Cortex of kidney (tissue), 1 donor: Measurements from ENCODE around the gene OTOP3.

Source experiments
- DNase-seq: peaks from one replicate; lab custom pipeline; 2025; lab: John Stamatoyannopoulos, UW

OTOP3 gene

DNA sequence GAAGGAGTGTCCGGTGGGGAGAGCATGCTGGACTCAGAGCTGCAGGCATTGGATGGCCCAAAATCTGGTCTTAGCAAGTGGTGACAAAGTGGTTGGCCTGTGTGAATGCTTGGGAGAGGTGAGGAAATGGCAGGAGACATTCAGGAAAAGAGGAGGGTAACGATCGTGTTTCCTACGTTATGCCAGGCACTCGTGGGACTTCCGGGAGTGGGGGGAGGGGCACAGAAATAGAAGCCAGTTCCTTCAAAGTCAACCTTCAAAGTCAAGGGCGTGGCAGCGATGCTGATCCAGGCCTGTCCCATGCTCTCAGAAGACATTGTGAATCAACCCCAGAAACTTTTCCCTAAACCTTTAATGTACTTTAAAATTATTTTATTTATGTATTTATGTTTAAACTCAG, 3.8 kb downstream of the OTOP3 start:
- DNase-seq, result no peak

DNA sequence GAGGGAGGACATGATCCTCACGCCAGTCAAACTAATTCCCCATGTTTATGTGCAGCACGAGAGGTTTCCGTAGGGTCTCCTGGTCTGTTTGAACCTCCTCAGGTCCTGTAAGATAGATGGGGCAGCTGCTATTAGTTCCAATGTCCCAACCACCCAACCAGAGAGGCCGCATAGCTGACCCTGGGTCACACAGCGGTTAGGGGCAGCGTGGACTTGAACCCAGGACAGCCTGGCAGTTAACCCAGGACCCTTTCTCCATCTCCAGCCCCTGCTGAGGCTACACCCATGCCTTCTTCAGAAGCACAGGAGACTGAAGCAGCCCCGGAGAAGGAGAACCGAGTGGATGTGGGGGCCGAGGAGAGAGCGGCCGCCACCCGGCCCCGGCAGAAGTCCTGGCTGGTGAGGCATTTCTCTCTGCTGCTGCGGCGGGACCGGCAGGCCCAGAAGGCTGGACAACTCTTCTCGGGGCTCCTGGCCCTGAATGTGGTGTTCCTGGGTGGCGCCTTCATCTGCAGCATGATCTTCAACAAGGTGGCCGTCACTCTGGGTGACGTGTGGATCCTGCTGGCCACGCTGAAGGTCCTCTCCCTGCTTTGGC, 5.5 kb downstream of the OTOP3 start:
- DNase-seq, result no peak

DNA sequence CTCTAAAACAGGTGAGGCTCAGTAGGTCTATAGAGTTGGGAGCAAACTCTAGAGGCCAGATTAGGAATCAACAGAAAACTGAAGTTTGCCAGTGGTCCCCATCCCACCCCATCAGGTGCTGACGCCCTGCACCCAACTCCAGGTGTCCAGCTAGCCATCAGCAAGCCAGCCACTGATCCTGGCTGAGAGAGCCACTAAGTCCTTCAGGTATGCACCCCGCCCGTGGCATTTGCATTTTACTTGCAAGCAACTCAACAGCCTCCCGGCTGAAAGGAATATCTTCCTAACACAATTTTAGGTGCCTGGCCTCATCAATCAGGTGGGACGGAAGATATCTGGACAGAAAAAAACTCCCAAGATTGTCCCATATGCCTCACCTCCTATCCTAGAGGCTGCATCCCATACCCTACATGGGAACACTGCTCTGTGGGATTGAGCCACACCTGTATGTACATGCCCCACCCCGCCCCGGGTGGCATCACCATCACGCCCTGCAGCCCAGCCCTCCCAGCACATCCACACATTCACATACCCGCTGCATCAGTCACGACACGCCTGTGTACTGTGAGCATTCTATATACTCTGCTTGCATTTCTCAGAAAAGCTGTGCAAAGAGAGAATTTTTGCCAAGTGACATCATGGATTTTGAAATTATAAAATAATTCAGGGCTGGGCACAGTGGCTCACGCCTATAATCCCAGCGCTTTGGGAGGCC, 8.3 kb downstream of the OTOP3 start:
- DNase-seq, result no peak

DNA sequence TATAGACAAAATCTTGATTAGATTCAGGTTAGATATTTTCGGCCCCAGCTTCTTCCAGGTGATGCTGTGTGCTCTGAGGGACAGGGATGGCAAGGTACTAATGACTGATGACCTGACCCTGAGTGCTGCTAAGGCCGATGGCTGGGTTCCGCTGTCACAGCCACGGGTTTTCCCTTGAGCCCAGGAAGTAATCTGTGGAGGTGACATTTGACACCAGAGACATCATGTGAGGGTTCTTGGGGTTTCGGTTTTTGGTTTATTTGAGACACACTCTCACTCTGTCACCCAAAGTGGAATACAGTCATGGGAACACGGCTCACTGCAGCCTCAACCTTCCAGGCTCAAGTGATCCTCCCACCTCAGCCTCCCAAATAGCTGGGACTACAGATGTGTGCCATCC, 9.8 kb downstream of the OTOP3 start:
- no peak for DNase-seq

DNA sequence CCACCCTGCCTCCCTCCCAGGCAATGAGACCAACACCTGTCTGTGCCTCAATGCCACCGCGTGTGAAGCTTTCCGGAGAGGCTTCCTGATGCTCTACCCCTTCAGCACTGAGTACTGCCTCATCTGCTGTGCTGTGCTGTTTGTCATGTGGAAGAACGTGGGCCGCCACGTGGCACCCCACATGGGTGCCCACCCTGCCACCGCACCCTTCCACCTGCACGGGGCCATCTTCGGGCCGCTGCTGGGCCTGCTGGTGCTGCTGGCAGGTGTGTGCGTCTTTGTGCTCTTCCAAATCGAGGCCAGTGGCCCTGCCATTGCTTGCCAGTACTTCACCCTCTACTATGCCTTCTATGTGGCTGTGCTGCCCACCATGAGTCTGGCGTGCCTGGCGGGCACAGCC, 10.9 kb downstream of the OTOP3 start:
- no peak for DNase-seq

DNA sequence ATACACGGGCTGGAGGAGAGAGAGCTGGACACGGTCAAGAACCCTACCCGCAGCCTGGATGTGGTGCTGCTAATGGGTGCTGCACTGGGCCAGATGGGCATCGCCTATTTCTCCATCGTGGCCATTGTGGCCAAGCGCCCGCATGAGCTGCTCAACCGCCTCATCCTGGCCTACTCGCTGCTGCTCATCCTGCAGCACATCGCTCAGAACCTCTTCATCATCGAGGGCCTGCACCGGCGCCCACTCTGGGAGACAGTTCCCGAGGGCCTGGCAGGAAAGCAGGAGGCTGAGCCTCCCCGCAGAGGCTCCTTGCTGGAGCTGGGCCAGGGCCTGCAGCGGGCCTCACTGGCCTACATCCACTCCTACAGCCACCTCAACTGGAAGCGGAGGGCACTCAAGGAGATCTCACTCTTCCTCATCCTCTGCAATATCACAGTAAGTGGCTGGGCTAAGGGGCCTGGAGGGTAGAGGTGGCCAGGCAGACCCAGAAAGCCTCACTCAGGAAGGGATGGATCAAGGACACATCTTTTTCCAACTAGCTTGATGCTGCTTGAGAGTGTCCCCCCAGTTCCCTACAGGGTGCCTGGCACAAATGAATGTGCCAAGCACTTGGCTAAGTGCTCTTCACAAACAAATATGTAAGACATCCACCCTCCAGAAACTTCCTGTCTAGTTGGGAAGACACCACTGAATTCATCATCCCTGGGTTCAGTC, 11.5 kb downstream of the OTOP3 start:
- DNase-seq, result no peak

DNA sequence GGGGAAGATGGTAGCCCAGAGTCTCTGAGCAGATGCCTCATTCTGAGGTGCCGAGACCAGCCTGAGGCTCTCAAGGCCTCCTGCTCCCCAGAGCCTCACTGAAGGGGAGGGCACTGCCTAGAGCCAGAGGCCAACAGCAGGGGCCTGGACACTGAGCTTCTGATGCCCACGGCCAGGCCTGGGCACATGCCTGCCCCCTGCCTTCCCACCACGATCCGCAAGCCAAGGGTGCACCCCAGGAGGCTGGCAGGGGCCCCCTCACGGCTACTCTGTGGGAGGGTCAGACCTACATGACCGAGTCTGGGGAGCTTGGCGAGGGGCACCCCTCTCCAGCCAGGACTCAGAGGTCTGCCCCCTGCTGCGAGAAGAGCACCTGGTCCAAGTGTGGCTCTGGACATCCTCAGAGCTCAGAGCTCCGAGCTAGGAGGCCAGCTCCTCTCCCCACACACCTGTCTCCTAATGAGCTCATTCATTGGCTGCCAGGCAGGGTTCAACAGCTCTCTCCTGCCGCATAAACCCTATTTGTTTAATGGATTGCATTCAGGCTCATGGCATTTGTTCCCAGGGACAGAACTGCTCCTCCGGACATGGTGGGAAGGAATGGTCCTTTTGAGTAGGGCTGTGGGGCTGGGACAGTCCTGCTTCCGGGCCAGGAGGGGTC, 13.9 kb downstream of the OTOP3 start:
- no peak for DNase-seq

DNA sequence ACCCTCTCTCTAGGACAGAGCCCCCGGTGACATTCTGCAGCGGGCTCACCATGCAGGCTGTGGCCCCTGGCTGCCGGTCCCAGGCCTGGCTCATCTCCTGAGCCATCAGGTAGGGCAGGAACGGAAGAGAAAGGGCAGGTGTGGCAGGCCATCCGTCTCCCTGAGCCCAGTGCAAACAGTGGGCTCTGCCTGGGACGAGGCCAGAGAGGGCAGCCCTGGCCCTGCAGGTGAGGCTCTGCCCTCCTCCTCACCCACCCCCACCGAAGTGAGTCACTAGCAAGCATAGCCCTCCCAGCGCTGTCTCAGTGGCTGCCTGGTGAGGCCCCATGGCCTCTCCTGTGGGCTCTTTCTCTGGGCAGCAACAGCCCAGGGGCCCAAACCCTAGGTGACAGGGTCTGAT, 14.5 kb downstream of the OTOP3 start:
- no peak for DNase-seq

DNA sequence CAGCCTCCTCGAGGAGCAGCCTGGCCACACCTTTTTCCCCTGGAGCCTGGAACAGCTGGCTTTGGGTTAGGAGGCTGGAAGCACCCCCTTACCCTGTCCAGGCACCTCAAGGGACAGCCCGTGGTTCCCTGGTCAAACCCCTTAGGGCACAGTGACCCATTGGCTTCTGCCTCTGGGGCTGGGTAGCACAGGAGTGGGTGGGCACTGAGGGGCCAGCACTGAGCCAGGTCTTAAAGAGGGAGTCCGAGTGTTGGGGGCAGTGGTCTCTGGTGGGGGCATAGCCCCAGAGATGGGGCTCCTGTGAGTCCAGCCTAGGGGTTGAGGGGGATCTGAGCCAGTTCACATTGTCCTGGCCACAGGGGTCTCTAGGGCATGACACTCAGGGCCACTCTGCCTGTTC, 15.4 kb downstream of the OTOP3 start:
- DNase-seq, result no peak

DNA sequence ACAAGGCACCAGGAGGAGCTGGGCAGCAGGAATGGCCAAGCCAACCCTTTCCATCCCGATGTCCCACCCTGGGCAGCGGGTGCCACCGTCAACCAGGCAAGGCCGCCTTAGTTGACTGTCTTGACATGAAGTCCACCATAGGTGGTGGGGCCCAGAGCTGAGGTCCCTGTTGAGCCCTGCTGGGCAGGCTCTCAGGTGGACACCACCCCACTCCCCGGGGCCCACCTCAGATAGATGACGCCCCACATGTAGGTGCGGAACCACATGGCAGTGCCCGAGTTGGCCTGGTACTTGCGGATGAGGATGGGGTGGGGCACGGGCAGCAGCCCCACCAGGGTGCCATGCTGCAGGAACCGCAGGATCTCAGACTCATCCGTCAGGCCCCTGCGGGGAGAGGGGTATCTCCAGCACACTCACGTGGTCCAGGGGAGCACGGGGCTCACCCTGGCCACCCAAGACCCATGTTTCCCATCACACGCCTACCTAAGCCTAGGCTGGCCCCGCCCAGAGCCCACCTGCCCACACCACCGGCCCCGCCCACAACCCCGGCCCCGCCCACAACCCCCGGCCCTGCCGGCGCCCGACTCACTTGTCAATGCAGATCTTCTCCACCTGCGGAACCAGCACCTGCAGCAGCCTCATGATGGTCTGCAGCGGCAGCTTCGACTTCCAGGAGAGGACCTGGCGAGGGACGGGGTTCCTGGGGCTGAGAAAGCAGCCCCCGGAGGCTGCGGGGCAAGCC, 16.2 kb downstream of the OTOP3 start:
- no peak for DNase-seq

DNA sequence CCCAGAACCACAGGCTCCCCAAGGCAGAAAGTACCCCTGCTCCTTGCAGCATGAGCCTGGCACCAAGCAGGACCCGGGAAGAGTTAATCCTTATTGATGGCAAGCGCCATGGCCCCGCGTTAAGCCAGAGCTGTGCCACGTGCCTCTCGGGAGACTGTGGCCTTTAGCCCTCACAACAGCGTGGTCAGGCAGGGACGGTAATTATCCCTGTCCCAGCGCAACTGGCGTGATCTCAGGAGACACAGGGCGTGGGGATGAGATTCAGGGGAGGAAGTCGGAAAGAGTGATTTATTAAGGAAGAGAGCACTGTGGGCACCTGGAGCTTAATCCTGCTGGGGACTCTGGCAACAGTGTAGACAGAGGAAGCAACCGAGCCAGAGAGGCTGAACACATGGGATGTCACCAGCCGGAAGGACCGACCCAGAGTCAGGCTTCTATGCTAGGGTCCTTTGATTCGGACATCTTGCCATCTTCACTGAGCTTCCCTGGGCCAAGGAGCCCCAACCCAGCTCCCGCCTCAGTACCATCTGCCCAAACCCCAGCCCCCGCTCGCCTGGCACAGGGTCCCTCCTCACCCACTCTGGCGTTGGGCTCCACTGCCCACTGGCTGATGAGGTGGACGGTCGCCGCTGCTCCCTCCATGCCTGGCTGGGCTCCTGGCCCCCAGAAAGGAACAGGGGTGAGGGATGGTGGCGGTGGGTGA, 16.9 kb downstream of the OTOP3 start:
- DNase-seq, result no peak

DNA sequence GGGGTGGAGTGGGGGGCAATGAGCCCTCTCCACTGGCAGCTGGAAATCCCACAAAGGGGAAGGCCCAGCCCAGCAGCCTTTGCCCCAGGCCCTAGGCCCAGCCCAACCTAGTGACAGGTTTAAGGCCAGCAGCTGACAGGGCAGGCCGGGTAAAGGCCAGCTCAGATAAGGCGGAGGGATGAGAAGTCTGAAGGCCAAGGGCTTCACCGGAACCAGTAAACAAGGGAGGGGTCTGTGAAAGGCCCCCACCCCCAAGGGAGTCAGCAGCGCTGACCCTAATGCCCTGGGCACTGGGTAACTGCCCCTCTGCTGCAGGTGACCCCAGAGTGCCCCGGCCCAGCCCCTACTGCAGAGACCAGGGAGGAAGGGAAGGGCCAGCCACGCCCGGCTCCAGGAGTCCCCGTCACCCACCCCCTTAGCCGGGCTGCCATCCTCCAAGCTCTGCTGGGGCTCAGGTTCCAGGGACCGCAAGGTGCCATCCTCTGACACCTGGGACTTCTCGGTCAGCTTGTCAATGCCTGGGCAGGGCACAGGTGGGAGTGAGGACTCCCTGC, 17.5 kb downstream of the OTOP3 start:
- DNase-seq, result no peak

DNA sequence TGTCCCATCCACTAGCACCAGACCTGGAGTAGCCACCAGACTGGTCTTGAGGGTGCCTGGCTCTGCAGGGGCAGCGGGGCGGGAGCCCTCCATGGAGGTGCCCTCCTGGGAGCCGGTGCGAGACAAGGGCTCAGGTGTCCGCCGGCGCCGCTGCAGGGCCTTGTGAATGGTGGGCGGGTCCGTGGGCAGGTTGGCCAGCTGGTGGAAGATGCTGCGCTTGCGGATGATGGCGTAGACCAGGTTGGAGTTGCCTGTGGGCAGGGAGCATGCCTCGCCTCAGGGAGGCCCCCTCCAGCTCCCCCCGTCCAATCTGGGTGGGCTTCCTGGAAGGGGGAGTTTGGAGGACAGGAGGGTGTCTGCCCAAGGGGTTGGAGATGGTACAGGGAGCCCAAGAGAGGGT, 18.4 kb downstream of the OTOP3 start:
- DNase-seq, result no peak

DNA sequence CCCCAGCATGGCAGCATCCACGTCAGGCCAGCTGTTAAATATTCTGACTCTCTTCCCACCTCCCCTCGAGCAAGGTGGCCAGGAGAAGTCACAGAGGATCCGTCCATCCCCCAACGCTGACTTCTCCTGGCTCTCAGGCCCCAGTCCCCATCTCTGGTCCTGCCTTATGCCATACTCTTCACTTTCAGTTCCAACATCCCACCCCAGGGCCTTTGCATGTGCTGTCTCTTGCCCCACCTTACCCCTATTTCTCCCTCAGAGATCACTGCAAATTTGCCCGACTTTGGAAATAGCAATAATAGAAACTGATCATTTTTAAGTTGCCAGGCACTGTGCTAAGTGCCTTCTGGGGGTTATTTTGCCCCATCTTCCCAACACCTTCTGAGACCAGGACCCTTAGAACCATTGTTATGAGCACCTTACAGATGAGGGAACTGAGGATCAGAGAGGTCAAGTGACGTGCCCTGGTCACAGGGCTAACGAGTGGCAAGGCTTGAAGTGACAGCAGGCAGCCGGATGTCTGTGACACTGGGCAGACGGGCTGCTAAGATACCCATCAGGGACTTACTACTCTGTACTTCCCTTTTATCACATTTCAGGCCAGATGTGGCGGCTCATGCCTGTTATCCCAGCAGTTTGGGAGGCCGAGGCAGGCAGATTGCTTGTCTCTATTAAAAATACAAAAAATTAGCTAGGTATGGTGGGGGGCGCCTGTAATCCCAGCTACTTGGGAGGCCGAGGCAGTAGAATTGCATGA, 19.1 kb downstream of the OTOP3 start:
- DNase-seq, result no peak

DNA sequence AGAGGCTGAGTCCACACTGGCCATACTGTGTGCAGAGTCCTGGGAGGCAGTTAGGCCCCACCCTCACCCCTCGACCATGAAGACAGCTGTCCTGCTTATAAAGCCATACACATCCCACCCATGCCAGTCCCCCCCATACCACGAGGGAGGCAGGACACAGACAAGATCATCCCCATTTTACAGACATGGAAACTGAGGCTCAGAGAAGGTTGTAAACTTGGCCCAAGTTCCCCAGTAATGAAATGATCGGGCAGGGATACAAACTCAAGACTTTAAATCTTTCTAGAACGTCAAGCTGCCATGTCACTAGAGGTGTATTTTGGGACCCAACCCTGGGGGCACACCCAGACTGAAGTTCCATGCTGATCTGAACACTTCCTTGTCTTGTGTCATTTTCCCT, 20.4 kb downstream of the OTOP3 start:
- DNase-seq, result no peak

DNA sequence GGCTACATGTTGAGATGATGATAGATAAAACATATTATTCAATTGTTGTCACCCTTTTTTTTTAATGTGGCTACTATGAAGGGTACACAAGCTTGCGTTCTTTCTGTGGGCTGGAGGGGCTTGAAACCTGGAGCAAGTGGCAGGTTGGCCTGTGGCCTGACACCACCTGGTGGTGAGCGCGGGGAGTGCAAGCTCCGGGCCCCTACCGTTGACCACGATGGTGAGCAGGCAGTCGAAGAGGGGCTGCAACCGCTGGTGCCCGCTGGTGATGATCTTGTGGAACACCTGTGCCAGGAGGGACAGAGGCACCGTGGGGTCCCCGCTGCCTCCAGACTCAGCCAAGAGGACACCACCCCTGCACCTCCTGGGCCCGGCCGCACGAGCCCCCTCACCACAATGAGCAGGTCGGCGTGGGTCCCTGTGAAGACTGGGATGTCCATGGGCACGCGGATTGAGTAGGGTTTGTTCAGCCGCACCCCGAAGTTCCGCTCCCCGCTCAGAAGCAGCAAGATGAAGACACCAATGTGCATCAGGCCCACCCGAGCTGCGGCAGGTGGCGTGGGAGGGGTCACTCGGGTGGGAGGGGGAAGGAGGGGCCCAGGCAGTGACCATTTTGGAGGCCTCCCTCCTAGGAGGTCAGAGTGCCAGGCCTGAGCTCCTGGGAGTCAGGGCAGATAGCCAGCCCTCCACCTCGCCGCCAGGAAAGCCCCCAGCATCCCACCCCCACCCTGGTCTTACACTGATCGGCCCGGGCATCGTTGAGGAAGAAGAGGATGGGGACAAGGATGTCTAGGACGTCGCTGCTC, 22.4 kb downstream of the OTOP3 start:
- no peak for DNase-seq

DNA sequence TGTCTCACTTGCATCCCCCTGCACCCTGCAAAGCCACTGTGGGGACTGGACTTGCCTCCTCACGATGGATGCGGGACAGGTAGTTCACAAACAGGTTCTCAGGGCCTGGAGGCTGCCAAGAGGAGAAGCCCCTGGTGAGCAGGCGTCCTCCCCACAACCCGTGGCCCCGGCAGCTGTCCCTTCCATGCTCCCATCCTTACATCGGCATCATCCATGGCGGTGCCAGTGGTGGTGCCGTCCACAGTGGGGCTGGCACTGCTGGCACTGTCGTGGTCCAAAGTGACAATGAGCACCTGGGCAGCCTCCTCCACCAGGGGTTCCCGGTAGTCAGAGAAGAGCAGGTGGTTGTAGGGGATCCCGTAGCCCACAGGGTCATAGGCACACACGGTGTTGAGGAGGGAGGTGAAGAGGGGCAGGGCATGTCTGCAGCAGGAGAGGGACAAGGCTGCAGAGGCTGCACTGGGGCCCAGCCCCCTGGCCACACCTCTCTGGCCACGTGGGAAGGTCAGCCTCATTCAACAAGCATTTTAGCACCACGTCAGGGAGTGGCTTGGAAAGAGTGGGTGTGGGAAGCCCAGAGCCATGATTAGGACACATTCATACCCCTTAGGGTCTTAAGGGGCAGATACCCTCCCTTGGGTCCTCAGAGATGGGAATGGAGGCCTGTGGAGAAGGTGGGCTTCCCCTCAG, 24.3 kb downstream of the OTOP3 start:
- DNase-seq, result no peak

DNA sequence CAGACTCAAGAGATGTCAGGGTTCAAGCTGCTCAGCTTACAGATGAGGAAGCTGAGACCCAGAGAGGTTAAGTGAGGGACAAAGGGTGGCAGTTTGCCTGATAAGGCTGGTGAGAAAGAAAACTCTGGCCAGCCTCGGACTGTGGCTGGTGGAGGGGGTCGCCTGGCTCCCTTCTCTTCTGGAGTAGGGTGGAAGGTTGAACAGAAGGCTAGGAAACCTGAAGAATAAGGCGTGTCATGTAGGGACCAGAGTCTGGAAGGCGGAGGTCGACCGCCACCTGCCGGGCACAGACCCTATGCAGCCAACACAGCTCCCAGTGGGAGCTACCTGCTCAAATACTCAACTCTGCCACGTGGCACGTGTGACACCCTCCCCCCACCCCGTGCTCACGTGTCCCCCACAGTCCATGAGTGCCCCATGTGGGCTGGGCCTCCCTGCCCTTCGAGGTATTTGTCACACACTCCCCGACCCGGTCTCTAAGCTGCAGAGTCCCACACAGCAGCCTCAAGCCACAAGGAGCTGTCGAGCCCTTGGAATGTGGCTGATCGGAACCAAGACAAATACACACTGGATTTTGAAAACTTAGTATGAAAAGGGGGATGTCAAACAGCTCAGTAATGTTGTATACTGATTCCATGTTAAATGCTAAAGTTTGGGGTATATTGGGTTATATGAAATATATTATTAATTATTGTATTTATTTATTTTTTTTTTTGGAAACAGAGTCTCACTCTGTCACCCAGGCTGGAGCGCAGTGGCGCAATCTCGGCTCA, 25.1 kb downstream of the OTOP3 start:
- no peak for DNase-seq
